ENCODE results near the gene GPX7.

GPX7 gene

GRCh38 chr1:52629667-52630066 lies 27.5 kb downstream of the GPX7 start:
- no peak for TF ChIP-seq CTCF (IDR thresholded peaks at IDR 0.05; ENCODE audit: borderline replicate concordance, control extremely low read depth, extremely low read depth, insufficient read depth, missing control alignments)
- in situ Hi-C loops (cut with MboI; ENCODE audit: low sequenced_read_pairs, unreplicated experiment), result no loop called here
- no peak for DNase-seq (ENCODE audit: low spot score)

DNA sequence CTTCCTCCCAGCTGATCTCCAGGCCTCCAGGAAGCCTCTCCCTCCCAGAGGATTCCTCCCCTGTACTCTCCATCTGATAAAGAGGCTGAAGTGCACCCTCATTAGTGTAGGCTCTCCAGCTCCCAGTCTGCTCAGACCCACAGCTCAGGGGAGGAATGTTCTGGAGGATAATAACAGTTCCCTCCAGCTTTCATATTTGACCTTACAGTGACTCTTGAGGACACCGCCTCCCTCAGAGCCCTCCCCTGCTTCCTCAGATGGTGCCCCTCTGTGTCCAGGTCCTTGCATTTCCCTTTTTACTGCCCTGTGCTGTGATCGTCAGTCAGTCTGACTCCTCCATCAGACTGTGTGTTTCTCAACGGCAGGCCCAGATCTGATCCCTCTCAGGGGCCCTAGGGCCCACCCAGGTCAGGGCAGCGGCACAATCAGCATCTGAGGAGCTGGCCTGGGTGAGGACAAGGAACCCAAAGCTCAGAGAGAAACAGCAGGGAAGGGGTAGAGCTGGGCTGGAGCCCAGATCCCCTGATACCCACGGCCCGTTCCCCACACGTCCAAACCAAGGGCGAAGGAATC lies 29.7 kb downstream of the GPX7 start:
- no peak for TF ChIP-seq CTCF (IDR thresholded peaks at IDR 0.05; ENCODE audit: borderline replicate concordance, control extremely low read depth, extremely low read depth, insufficient read depth, missing control alignments)
- no peak for DNase-seq (ENCODE audit: low spot score)
- in situ Hi-C loops (cut with MboI; ENCODE audit: low sequenced_read_pairs, unreplicated experiment), result no loop called here

DNA sequence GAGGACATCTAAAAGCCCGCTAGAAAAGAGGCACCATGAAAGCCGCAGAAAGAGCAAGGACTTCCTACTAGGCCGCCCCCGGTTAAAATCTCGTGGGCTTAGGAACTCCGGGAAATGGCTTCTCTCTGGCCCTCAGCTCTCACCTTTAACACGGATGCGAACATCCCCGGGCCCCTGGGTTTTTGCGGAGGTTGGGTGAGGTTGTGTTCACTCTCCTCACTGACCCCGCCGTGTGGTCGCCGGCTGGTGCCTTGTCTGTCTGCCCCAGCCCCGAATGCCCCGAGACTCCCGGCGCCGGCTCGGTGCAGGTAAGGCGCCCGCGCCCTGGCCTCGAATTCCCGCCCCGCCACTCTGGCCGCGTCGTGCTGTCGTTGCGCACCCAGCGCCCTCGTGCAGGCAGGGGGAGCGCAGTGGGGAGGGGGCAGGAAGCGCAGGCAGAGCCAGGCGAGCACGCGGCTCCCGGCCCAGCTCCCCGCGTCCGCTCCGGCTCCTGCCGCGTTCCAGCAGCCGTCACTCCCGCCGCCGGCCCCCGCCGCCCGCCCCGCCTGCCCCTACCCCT lies 30.6 kb downstream of the GPX7 start, which contains the start of gene SHISAL2A:
TSS of gene SHISAL2A (plus strand) at position 437 of the 559 bp plus-strand sequence. CDS start 326 bp downstream, outside the sequence.
- peak; percentile 68 for DNase-seq (ENCODE audit: low spot score)
- TF ChIP-seq CTCF (IDR thresholded peaks at IDR 0.05; ENCODE audit: borderline replicate concordance, control extremely low read depth, extremely low read depth, insufficient read depth, missing control alignments), result no peak
- in situ Hi-C loops (cut with MboI; ENCODE audit: low sequenced_read_pairs, unreplicated experiment), result no loop called here

GRCh38 chr1:52633291-52633754 lies 31.2 kb downstream of the GPX7 start:
- in situ Hi-C loops (cut with MboI; ENCODE audit: low sequenced_read_pairs, unreplicated experiment), result no loop called here
- DNase-seq (ENCODE audit: low spot score), result peak; percentile 56
- no peak for TF ChIP-seq CTCF (IDR thresholded peaks at IDR 0.05; ENCODE audit: borderline replicate concordance, control extremely low read depth, extremely low read depth, insufficient read depth, missing control alignments)

DNA sequence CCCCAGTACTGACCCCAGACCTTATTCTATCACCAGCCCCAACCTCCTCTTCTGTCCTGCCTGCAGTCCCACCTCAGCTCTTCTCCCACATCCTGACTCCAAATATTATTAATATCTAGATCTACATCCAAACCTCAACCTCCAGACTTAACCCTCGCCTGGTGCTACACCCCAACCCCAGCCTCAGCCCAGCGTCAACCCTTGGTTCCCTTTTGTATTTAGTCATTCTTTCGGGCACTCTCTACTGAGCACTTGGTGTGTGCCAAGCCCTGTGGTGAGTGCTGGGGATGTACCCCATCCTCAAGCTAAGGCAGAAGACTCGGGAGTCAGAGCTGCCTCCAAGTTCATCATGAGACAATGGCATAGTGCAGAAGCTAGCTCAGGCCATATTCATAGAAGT lies 31.9 kb downstream of the GPX7 start:
- in situ Hi-C loops (cut with MboI; ENCODE audit: low sequenced_read_pairs, unreplicated experiment), result no loop called here
- no peak for DNase-seq (ENCODE audit: low spot score)

More for the DNA sequence above, 31.9 kb downstream of the GPX7 start:
- TF ChIP-seq CTCF (IDR thresholded peaks at IDR 0.05; ENCODE audit: borderline replicate concordance, control extremely low read depth, extremely low read depth, insufficient read depth, missing control alignments), result no peak
